ENCODE measurements around the gene CRIM1. TPM values are rescaled to one million over a fixed set of nuclear protein-coding genes. Genes with fewer than 3 reads are reported as not detected.

The CRIM1 gene
- total RNA-seq, 1 experiment from 2014 or later, result 292 TPM

GRCh38 chr2:36360063-36360462 lies 4.5 kb downstream of the CRIM1 start:
- H3K9me3 ChIP-seq, result no peaks in the 10 kb centered on the region
- BruUV-seq (replicated peaks), result no TSS peak
- peaks cover 61% of the 10 kb centered on the region for H3K4me1 ChIP-seq
- H3K4me3 ChIP-seq (ENCODE audit: low read depth, low read length), result no peak overlapping the region
- TF ChIP-seq CTCF (IDR thresholded peaks at IDR 0.05; ENCODE audit: insufficient read depth in 1 of 2, low read depth in 1 of 2, low read length in 1 of 2, severe bottlenecking in 1 of 2, unreplicated experiment in 1 of 2), result no peak
- peak overlapping the region; percentile 33 for H3K27ac Mint-ChIP-seq (ENCODE audit: unreplicated experiment)
- no peaks in the 10 kb centered on the region for H3K27me3 ChIP-seq (replicated peaks; ENCODE audit: control insufficient read depth, insufficient read depth, low read length)
- H3K9me3 Mint-ChIP-seq (ENCODE audit: unreplicated experiment), result no peaks in the 10 kb centered on the region
- H3K36me3 ChIP-seq (ENCODE audit: control insufficient read depth, insufficient read depth, low read length), result peaks cover 1% of the 10 kb centered on the region; the same call in 1 of the 2 replicates
- DNase-seq, result no peak
- intact Hi-C loops (cut with micrococcal nuclease; ENCODE audit: unreplicated experiment), result no loop called here
- H3K4me1 Mint-ChIP-seq (ENCODE audit: low read depth, unreplicated experiment), result peaks cover 54% of the 10 kb centered on the region
- POLR2A ChIA-PET, result interaction anchor here (0.6 kb wide), 1 partner anchor 18 kb away, joined by 9 read pairs; no protein-coding TSS in a partner anchor
- H3K27me3 Mint-ChIP-seq (ENCODE audit: insufficient read depth, unreplicated experiment), result no peaks in the 10 kb centered on the region
- H3K4me3 Mint-ChIP-seq (ENCODE audit: unreplicated experiment), result peak overlapping the region; percentile 97
- H3K36me3 Mint-ChIP-seq (ENCODE audit: insufficient read depth, unreplicated experiment), result peaks cover 85% of the 10 kb centered on the region
- CTCF ChIA-PET, result interaction anchor here (0.6 kb wide), 1 partner anchor 8 kb away, joined by 3 read pairs; no protein-coding TSS in a partner anchor

GRCh38 chr2:36360834-36361233 lies 5.3 kb downstream of the CRIM1 start:
- peaks cover 60% of the 10 kb centered on the region for H3K4me1 Mint-ChIP-seq (ENCODE audit: low read depth, unreplicated experiment)
- no peak overlapping the region for H3K4me3 ChIP-seq (ENCODE audit: low read depth, low read length)
- TF ChIP-seq CTCF (IDR thresholded peaks at IDR 0.05; ENCODE audit: insufficient read depth in 1 of 2, low read depth in 1 of 2, low read length in 1 of 2, severe bottlenecking in 1 of 2, unreplicated experiment in 1 of 2), result no peak
- peaks cover 1% of the 10 kb centered on the region; the same call in 1 of the 2 replicates for H3K36me3 ChIP-seq (ENCODE audit: control insufficient read depth, insufficient read depth, low read length)
- no peak for DNase-seq
- H3K36me3 Mint-ChIP-seq (ENCODE audit: insufficient read depth, unreplicated experiment), result peaks cover 86% of the 10 kb centered on the region
- H3K4me3 Mint-ChIP-seq (ENCODE audit: unreplicated experiment), result peak overlapping the region; percentile 97
- ChIA-PET CTCF (no interaction called here), POLR2A (no interaction called here)
- H3K27me3 Mint-ChIP-seq (ENCODE audit: insufficient read depth, unreplicated experiment), result no peaks in the 10 kb centered on the region
- H3K9me3 ChIP-seq, result no peaks in the 10 kb centered on the region
- intact Hi-C loops (cut with micrococcal nuclease; ENCODE audit: unreplicated experiment), result no loop called here
- H3K9me3 Mint-ChIP-seq (ENCODE audit: unreplicated experiment), result no peaks in the 10 kb centered on the region
- H3K27ac Mint-ChIP-seq (ENCODE audit: unreplicated experiment), result no peak overlapping the region
- H3K27me3 ChIP-seq (replicated peaks; ENCODE audit: control insufficient read depth, insufficient read depth, low read length), result no peaks in the 10 kb centered on the region
- H3K4me1 ChIP-seq, result peaks cover 68% of the 10 kb centered on the region
- BruUV-seq (replicated peaks), result no TSS peak

DNA sequence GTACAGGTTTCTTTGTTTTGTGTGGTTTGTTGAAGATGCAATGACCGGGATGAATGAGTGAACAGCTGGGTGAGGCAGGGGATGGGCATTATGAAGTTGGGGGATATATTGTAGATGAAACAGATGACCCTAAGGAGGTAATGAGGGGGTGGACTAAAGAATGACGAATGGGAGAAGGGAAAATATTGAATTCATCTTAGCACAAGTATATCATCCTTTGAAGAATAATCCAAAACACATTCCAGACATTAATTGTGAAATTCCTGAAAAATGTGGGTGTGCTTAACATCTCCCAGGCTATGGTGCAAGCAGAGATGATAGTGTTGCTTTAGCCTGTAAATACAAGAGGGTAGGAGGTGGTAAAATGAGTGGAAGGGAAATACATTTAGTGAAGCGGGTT lies 5.8 kb downstream of the CRIM1 start:
- Mint-ChIP-seq H3K4me1 (ENCODE audit: low read depth, unreplicated experiment) (peaks cover 66% of the 10 kb centered on the region), H3K27ac (ENCODE audit: unreplicated experiment) (peak overlapping the region; percentile 1), H3K27me3 (ENCODE audit: insufficient read depth, unreplicated experiment) (no peaks in the 10 kb centered on the region), H3K4me3 (ENCODE audit: unreplicated experiment) (peak overlapping the region; percentile 5), H3K36me3 (ENCODE audit: insufficient read depth, unreplicated experiment) (peaks cover 88% of the 10 kb centered on the region), H3K9me3 (ENCODE audit: unreplicated experiment) (no peaks in the 10 kb centered on the region)
- no peak for TF ChIP-seq CTCF (IDR thresholded peaks at IDR 0.05; ENCODE audit: insufficient read depth in 1 of 2, low read depth in 1 of 2, low read length in 1 of 2, severe bottlenecking in 1 of 2, unreplicated experiment in 1 of 2)
- CTCF ChIA-PET, result no interaction called here
- Histone ChIP-seq H3K9me3 (no peaks in the 10 kb centered on the region), H3K4me3 (ENCODE audit: low read depth, low read length) (no peak overlapping the region), H3K36me3 (ENCODE audit: control insufficient read depth, insufficient read depth, low read length) (peaks cover 1% of the 10 kb centered on the region; the same call in 1 of the 2 replicates), H3K27me3 (replicated peaks; ENCODE audit: control insufficient read depth, insufficient read depth, low read length) (no peaks in the 10 kb centered on the region), H3K4me1 (peaks cover 74% of the 10 kb centered on the region)
- BruUV-seq (replicated peaks), result no TSS peak
- no peak for DNase-seq
- POLR2A ChIA-PET, result no interaction called here
- intact Hi-C loops (cut with micrococcal nuclease; ENCODE audit: unreplicated experiment), result no loop called here

Measured in Caco-2 (cell line).